Dermis blood vessel endothelial cell (primary cell): ENCODE results near the gene ADCK1. TPM values are rescaled to one million over a fixed set of nuclear protein-coding genes. Genes with fewer than 3 reads are reported as not detected.
"Not testable (repeated sequence)": the region's sequence is repeated elsewhere in the genome, so short reads cannot be mapped to it uniquely, and the experiment has no call there.

ENCODE experiments used
- DNase-seq: peaks from one replicate; pipeline ENCODE4 v3.0.0; 2010
- total RNA-seq: library from RNA; depleted of rRNA; stranded (reverse); fragments of >200 nt; gene quantifications from 2 replicates; pipeline ENCODE4 v1.2.3, GENCODE V29; 2014

Gene ADCK1
- 4.9 and 5.6 TPM in 2 replicates for total RNA-seq

- DNase-seq = peak; percentile 85
These were observed at the start of gene ADCK1 for GRCh38 chr14:77799863-77800730. Gene ADCK1, plus strand, starts transcription at chr14:77800109. Its CDS starts 18,870 bp downstream, at chr14:77818979.

GRCh38 chr14:77752266-77752665 lies 47.6 kb upstream of the ADCK1 start:
- DNase-seq = no peak

GRCh38 chr14:77752799-77753516 lies 47.0 kb upstream of the ADCK1 start:
- no peak for DNase-seq

- peak; percentile 96 for DNase-seq
These were observed 39.3 kb upstream of the ADCK1 start, which contains the start of gene SNW1 for GRCh38 chr14:77760381-77761204. Gene SNW1, minus strand, starts transcription at chr14:77761156. Its CDS starts 29 bp downstream, at chr14:77761127.

GRCh38 chr14:77761205-77761931 lies 38.5 kb upstream of the ADCK1 start:
- DNase-seq = peak; percentile 60

GRCh38 chr14:77763316-77763715 lies 36.6 kb upstream of the ADCK1 start:
- DNase-seq = no peak

GRCh38 chr14:77763978-77764377 lies 35.9 kb upstream of the ADCK1 start:
- DNase-seq = no peak

GRCh38 chr14:77768442-77769069 lies 31.4 kb upstream of the ADCK1 start:
- DNase-seq = not testable (repeated sequence)

- not testable (repeated sequence) for DNase-seq
These were observed 25.9 kb upstream of the ADCK1 start for GRCh38 chr14:77773966-77774365.

GRCh38 chr14:77782202-77782601 lies 17.7 kb upstream of the ADCK1 start:
- DNase-seq = no peak

- DNase-seq = no peak
These were observed 13.8 kb upstream of the ADCK1 start for GRCh38 chr14:77786148-77786547.

GRCh38 chr14:77790566-77791224 lies 9.2 kb upstream of the ADCK1 start:
- DNase-seq = no peak

GRCh38 chr14:77791225-77791600 lies 8.7 kb upstream of the ADCK1 start:
- DNase-seq = no peak

- not testable (repeated sequence) for DNase-seq
These were observed 6.7 kb upstream of the ADCK1 start for GRCh38 chr14:77793255-77793654.

GRCh38 chr14:77794357-77794756 lies 5.6 kb upstream of the ADCK1 start:
- DNase-seq = no peak

GRCh38 chr14:77799456-77799855 lies 453 bp upstream of the ADCK1 start:
- not testable (repeated sequence) for DNase-seq

GRCh38 chr14:77800814-77801213 lies 905 bp downstream of the ADCK1 start:
- DNase-seq = no peak

GRCh38 chr14:77804592-77804991 lies 4.7 kb downstream of the ADCK1 start:
- DNase-seq = peak; percentile 47

GRCh38 chr14:77805706-77806105 lies 5.8 kb downstream of the ADCK1 start:
- no peak for DNase-seq

GRCh38 chr14:77808250-77808649 lies 8.3 kb downstream of the ADCK1 start:
- no peak for DNase-seq

- DNase-seq = no peak
These were observed 9.1 kb downstream of the ADCK1 start for GRCh38 chr14:77809011-77809410.
